Cardiac muscle cell (in vitro differentiated cells and primary cell): ENCODE results near the gene GPR180. TPM values are rescaled to one million over a fixed set of nuclear protein-coding genes. Genes with fewer than 3 reads are reported as not detected.
A peak's percentile ranks its signal among the peaks of the same experiment; 100 is the strongest.

Experiments used
- DNase-seq, 2 donors: peaks; one replicate each; pipeline versions ENCODE4 v3.0.0 to v3.0.0-alpha.2; 2010 to 2017; ENCODE audit warnings: low read depth in 1 of 2, low spot score in 1 of 2
- H3K27ac ChIP-seq: fragments of 200-600 bp; sonication (generic); 2 replicates; pipeline ENCODE4 v1.5.1; 2016
- H3K27me3 ChIP-seq: fragments of 200-600 bp; sonication (generic); 2 replicates; pipeline ENCODE4 v1.6.0; 2016; ENCODE audit warnings: control low read depth
- H3K36me3 ChIP-seq: fragments of 200-600 bp; sonication (generic); 2 replicates; pipeline ENCODE4 v1.5.1; 2016; ENCODE audit warnings: control low read depth
- H3K4me1 ChIP-seq: fragments of 200-600 bp; sonication (generic); 2 replicates; pipeline ENCODE4 v1.8.1; 2017; ENCODE audit warnings: low read depth, mild to moderate bottlenecking, mixed run types
- H3K4me3 ChIP-seq: fragments of 200-600 bp; sonication (generic); 2 replicates; pipeline ENCODE4 v1.5.1; 2016; ENCODE audit warnings: mild to moderate bottlenecking
- H3K9me3 ChIP-seq: fragments of 200-600 bp; sonication (generic); 2 replicates; pipeline ENCODE4 v1.5.1; 2017; ENCODE audit warnings: low read depth, mild to moderate bottlenecking, control low read depth
- polyA plus RNA-seq: library from polyadenylated mRNA; unstranded; fragments of >200 nt; fragmentation: Nextera tagmentation; extraction: Ambion mirVana; gene quantifications from 2 replicates; pipeline ENCODE4 v1.2.1, GENCODE V29; 2016
- total RNA-seq: library from RNA; depleted of rRNA; stranded (reverse); fragments of >200 nt; gene quantifications from 2 replicates; pipeline ENCODE4 v1.2.3, GENCODE V29; 2016
- TF ChIP-seq, protein P1 (sequence below): IDR thresholded peaks from 2 replicates; pipeline ENCODE4 v1.5.1; 2012; ENCODE audit warnings: low read depth, mild to moderate bottlenecking, low read length

GPR180 gene
- total and polyA plus RNA-seq, 2 experiments from 2014 or later, result 4.1 TPM

DNA sequence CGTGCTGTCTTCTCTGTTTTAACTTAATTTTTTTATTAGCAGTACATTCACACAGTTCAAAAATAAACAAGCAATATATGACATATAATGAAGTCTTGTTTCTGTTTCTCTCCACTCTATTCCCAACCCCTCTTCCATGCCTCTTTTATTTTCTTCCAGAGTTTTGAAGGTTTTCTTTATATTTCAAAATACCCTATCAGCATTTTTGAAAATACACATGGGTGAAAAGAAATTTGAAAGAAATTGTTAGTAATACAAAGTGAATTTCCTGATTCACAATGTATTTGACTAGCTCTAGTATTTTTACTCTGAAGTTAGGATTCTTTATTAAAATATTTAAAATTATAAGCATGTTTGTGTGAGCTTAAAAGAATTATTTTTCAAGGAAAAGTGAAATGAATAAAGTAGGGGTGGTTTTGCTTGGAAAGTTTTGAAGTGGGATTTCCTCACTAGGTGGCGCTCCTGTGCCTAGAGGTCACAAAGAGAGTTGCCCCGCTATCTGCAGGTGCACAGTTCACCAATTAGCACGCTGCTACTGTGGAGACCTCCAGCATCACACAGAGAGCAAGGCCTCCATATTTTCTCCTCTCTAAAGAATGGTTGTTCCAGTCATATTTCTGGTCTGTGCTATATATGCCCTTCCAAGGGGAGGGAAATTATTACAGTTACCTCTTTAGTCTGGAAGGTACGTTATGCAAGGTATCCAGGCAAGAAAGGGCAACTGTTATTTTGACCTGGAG lies 73.1 kb downstream of the GPR180 start:
- H3K27ac ChIP-seq, result no peak overlapping the region
- H3K36me3 ChIP-seq, result no peaks in the 10 kb centered on the region
- DNase-seq, result peak; percentile 58 to 77
- H3K9me3 ChIP-seq, result no peaks in the 10 kb centered on the region
- no peaks in the 10 kb centered on the region for H3K4me1 ChIP-seq
- TF ChIP-seq, protein P1, sequence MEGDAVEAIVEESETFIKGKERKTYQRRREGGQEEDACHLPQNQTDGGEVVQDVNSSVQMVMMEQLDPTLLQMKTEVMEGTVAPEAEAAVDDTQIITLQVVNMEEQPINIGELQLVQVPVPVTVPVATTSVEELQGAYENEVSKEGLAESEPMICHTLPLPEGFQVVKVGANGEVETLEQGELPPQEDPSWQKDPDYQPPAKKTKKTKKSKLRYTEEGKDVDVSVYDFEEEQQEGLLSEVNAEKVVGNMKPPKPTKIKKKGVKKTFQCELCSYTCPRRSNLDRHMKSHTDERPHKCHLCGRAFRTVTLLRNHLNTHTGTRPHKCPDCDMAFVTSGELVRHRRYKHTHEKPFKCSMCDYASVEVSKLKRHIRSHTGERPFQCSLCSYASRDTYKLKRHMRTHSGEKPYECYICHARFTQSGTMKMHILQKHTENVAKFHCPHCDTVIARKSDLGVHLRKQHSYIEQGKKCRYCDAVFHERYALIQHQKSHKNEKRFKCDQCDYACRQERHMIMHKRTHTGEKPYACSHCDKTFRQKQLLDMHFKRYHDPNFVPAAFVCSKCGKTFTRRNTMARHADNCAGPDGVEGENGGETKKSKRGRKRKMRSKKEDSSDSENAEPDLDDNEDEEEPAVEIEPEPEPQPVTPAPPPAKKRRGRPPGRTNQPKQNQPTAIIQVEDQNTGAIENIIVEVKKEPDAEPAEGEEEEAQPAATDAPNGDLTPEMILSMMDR, result peak; percentile 81
- no peak overlapping the region for H3K4me3 ChIP-seq
- H3K27me3 ChIP-seq, result peaks cover 36% of the 10 kb centered on the region

DNA sequence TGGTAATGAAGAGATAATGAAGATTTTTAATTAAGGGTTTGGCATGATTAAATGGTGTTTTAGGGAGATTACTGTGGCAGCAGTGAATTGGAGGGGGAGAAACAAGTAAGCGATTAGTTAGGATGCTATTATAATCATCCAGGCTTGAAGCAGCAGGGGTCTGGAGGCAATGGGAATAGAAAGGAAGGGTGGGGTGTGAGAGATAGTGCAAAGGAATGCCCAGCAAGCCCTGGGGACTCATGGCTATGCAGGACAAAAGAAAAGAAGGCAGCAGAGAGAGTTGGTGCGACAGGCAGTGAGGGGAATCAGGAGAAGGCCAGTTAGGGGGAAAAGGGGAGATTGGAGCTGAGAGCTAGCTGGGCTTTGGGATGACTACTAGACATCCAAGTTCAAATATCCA lies 76.1 kb downstream of the GPR180 start:
- DNase-seq, result no peak

DNA sequence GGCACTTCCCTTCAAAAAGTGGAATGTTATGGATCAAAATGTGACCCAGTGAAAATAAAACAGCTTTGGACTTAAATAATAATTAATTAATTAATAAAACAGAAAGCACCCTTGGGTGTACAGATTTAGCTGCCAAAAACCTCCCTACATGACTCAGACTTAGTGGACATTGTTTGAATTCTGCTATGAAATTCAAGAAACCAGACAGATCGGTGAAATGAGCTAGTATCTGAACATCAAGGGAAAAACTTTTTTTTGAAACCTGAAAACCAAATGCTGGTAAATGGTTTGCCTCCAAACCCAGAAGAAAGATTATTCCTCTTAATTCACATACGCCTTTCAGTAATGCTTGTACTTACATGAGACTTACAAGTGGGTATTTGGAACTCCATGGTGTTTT lies 77.2 kb downstream of the GPR180 start:
- no peak overlapping the region for H3K4me3 ChIP-seq
- TF ChIP-seq, protein P1, result no peak
- H3K4me1 ChIP-seq, result no peaks in the 10 kb centered on the region
- H3K27ac ChIP-seq, result no peak overlapping the region
- no peak for DNase-seq
- H3K36me3 ChIP-seq, result no peaks in the 10 kb centered on the region
- H3K9me3 ChIP-seq, result no peaks in the 10 kb centered on the region
- peaks cover 51% of the 10 kb centered on the region for H3K27me3 ChIP-seq

More for the DNA sequence above, 76.1 kb downstream of the GPR180 start:
- no peaks in the 10 kb centered on the region for H3K4me1 ChIP-seq
- no peak overlapping the region for H3K27ac ChIP-seq
- no peak overlapping the region for H3K4me3 ChIP-seq
- peaks cover 48% of the 10 kb centered on the region for H3K27me3 ChIP-seq
- TF ChIP-seq, protein P1, result no peak
- H3K36me3 ChIP-seq, result no peaks in the 10 kb centered on the region
- H3K9me3 ChIP-seq, result no peaks in the 10 kb centered on the region

DNA sequence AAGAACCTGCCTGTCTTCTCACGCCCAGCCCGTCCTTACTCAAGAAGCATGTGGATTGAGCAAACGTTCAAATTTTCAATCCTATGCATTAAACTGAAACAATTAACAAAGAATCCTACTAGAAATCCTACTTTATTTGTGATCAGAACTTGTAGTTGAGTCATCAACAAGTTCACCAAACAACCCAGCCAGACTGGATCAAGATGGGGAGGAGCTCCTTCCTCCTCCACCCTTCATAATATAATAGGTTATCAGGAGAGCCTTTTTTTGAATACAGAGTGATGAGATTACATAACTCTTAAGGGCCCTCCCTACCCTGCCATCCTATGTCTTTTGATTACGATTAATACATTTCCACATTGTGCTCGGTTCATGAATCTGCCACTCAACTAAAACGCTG lies 78.0 kb downstream of the GPR180 start:
- no peak overlapping the region for H3K4me3 ChIP-seq
- H3K4me1 ChIP-seq, result no peaks in the 10 kb centered on the region
- TF ChIP-seq, protein P1, result no peak
- H3K36me3 ChIP-seq, result no peaks in the 10 kb centered on the region
- no peak overlapping the region for H3K27ac ChIP-seq
- no peak for DNase-seq
- H3K9me3 ChIP-seq, result no peaks in the 10 kb centered on the region
- H3K27me3 ChIP-seq, result peaks cover 51% of the 10 kb centered on the region

DNA sequence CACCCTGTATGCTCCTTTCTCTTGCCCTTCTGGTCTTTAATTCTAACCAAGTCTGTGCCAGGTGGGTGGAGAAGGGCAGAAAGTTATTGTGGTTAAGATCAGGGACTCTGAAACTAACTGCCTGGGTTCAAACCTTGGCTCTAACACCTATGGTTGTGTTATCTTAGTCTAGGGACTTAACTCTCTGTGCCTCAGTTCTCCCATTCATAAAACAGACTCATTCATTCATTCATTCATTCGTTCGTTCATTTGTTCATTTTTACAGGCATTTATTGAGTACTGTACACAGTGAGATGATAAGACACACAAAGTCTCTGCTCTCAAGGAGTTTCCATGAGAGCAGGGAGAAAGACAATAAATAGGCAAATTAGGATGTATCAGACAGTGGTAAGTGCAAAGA lies 80.6 kb downstream of the GPR180 start:
- Histone ChIP-seq H3K36me3 (no peaks in the 10 kb centered on the region), H3K9me3 (no peaks in the 10 kb centered on the region), H3K27me3 (peaks cover 28% of the 10 kb centered on the region), H3K4me3 (no peak overlapping the region), H3K27ac (no peak overlapping the region), H3K4me1 (no peaks in the 10 kb centered on the region)
- TF ChIP-seq, protein P1, result no peak
- DNase-seq, result no peak
